SU-DHL-6 (cell line): ENCODE data around the gene PODN.
A peak's percentile ranks its signal among the peaks of the same experiment; 100 is the strongest.

Experiments used
- H2AFZ ChIP-seq: fragments of 200-600 bp; sonication (generic); 2 replicates; pipeline ENCODE4 v1.6.1; 2014; ENCODE audit warnings: low read depth, mild to moderate bottlenecking, moderate library complexity, mixed read lengths, antibody characterized with exemption, low read length; ENCODE audit not compliant: severe bottlenecking
- H3F3A ChIP-seq: fragments of 200-600 bp; shearing (Covaris generic); 2 replicates; pipeline ENCODE4 v1.6.0; 2016; ENCODE audit warnings: antibody characterized with exemption, mild to moderate bottlenecking; ENCODE audit not compliant: insufficient read depth
- H3K27ac ChIP-seq: fragments of 200-600 bp; sonication (generic); 2 replicates; pipeline ENCODE4 v1.5.1; 2016; ENCODE audit warnings: low read depth, mild to moderate bottlenecking, low read length, moderate library complexity, mixed read lengths
- H3K27me3 ChIP-seq: fragments of 200-600 bp; sonication (generic), shearing (Covaris generic); 2 replicates; pipeline ENCODE4 v1.6.0; 2014; ENCODE audit warnings: mild to moderate bottlenecking, low read length
- H3K36me3 ChIP-seq: fragments of 200-600 bp; sonication (generic); 2 replicates; pipeline ENCODE4 v1.6.1; 2014; ENCODE audit warnings: mild to moderate bottlenecking, low read length, mixed read lengths
- H3K4me2 ChIP-seq: fragments of 300-600, 200-600 bp; shearing (Covaris generic), sonication (generic); 2 replicates; pipeline ENCODE4 v1.6.0; 2014; ENCODE audit warnings: low read length, low read depth, mild to moderate bottlenecking; ENCODE audit not compliant: poor library complexity, severe bottlenecking
- H3K4me3 ChIP-seq: fragments of 200-600 bp; sonication (generic); 2 replicates; pipeline ENCODE4 v1.5.1; 2014; ENCODE audit warnings: antibody characterized with exemption, low read length, mild to moderate bottlenecking, mixed read lengths; ENCODE audit not compliant: insufficient read depth, poor library complexity, severe bottlenecking
- H3K79me2 ChIP-seq: fragments of 200-600 bp; sonication (generic); 2 replicates; pipeline ENCODE4 v1.6.1; 2014; ENCODE audit warnings: mild to moderate bottlenecking, low read length, moderate library complexity; ENCODE audit not compliant: insufficient read depth
- H3K9ac ChIP-seq: fragments of 200-600 bp; sonication (generic); 2 replicates; pipeline ENCODE4 v1.7.0; 2014; ENCODE audit warnings: mild to moderate bottlenecking, low read length
- H3K9me2 ChIP-seq: fragments of 200-600 bp; sonication (generic); replicated peaks from 2 replicates; pipeline ENCODE4 v1.6.1; 2014; ENCODE audit warnings: low read length; ENCODE audit not compliant: insufficient read depth
- H3K9me3 ChIP-seq: fragments of 200-600 bp; sonication (generic); 2 replicates; pipeline ENCODE4 v1.6.1; 2014; ENCODE audit warnings: low read length, mixed read lengths; ENCODE audit not compliant: insufficient read depth
- H4K20me1 ChIP-seq: fragments of 200-600 bp; sonication (generic); 2 replicates; pipeline ENCODE4 v1.6.1; 2014; ENCODE audit warnings: low read depth, mild to moderate bottlenecking, antibody characterized with exemption, low read length, moderate library complexity, mixed read lengths
- EZH2phosphoT487 ChIP-seq: fragments of 200-600 bp; sonication (generic), shearing (Covaris generic); conservative IDR thresholded peaks from 2 replicates; pipeline ENCODE4 v1.6.1; 2018; ENCODE audit warnings: mild to moderate bottlenecking, antibody characterized with exemption, low read length, moderate library complexity, mixed read lengths
- TF ChIP-seq, protein P1 (sequence below): fragments of 200-600 bp; sonication (generic); IDR thresholded peaks from one replicate; pipeline ENCODE4 v1.5.1; 2017; ENCODE audit warnings: antibody characterized with exemption, mild to moderate bottlenecking, low read length, moderate library complexity; ENCODE audit not compliant: insufficient read depth, poor library complexity, severe bottlenecking

PODN gene

DNA sequence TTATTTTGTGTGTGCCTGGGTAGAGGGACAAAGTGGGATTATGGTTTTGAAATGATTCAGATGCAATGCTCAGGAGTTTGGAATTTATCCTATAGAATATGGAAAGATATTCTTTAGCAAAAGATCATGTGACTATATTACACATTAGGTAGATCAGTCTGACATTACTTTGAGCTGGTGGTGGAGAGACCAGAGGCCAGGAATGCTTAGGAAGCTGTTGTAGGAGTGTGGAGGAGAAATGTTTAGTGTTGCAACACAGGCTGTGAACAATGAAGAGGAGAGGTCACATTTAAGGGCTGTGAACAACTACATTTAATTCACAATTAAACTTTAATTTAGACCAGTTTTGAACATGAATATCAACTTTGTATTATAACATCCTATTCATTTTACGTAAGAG lies 45.3 kb upstream of the PODN start:
- H3F3A ChIP-seq = no peaks in the 10 kb centered on the region; the same call in 1 of the 2 replicates
- H3K79me2 ChIP-seq = peaks cover 37% of the 10 kb centered on the region
- no peaks in the 10 kb centered on the region for H4K20me1 ChIP-seq
- no peaks in the 10 kb centered on the region for H3K27me3 ChIP-seq
- no peaks in the 10 kb centered on the region for H3K9me3 ChIP-seq
- H3K27ac ChIP-seq = no peak overlapping the region
- peak overlapping the region; percentile 84 for H3K4me2 ChIP-seq
- peak overlapping the region; percentile 69; the same call in 1 of the 2 replicates for H3K9ac ChIP-seq
- H3K36me3 ChIP-seq = no peaks in the 10 kb centered on the region
- H3K4me3 ChIP-seq = no peak overlapping the region
- H2AFZ ChIP-seq = no peak overlapping the region
- no peak for TF ChIP-seq EZH2phosphoT487
- TF ChIP-seq, protein P1, sequence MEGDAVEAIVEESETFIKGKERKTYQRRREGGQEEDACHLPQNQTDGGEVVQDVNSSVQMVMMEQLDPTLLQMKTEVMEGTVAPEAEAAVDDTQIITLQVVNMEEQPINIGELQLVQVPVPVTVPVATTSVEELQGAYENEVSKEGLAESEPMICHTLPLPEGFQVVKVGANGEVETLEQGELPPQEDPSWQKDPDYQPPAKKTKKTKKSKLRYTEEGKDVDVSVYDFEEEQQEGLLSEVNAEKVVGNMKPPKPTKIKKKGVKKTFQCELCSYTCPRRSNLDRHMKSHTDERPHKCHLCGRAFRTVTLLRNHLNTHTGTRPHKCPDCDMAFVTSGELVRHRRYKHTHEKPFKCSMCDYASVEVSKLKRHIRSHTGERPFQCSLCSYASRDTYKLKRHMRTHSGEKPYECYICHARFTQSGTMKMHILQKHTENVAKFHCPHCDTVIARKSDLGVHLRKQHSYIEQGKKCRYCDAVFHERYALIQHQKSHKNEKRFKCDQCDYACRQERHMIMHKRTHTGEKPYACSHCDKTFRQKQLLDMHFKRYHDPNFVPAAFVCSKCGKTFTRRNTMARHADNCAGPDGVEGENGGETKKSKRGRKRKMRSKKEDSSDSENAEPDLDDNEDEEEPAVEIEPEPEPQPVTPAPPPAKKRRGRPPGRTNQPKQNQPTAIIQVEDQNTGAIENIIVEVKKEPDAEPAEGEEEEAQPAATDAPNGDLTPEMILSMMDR = no peak
- H3K9me2 ChIP-seq = no peaks in the 10 kb centered on the region

DNA sequence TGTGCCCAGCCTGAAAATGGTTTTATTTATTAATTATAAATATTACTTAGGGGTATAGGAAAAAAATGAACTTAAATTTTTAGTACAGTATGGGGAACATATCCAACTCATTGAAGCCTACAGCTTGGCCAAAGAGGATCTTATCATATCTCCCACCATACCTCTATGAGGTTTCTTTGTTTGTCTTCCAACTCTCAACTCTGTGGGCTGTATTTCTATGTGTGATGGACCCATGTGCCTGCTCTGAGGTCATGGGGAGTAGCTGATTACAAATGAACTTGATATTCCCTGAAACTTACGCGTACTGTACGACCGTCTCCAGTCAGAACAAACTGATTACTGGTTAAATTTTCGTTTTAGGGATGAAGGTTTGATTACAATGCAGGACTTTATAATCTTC lies 41.4 kb upstream of the PODN start:
- Histone ChIP-seq H3K27ac (no peak overlapping the region), H3K9ac (no peak overlapping the region), H4K20me1 (no peaks in the 10 kb centered on the region), H3K4me3 (no peak overlapping the region), H3K36me3 (no peaks in the 10 kb centered on the region), H2AFZ (no peak overlapping the region), H3K4me2 (no peak overlapping the region), H3K9me2 (no peaks in the 10 kb centered on the region), H3K79me2 (peaks cover 52% of the 10 kb centered on the region), H3K27me3 (no peaks in the 10 kb centered on the region), H3K9me3 (no peaks in the 10 kb centered on the region), H3F3A (no peaks in the 10 kb centered on the region; the same call in 1 of the 2 replicates)
- no peak for TF ChIP-seq EZH2phosphoT487
- TF ChIP-seq, protein P1 = no peak

GRCh38 chr1:53022179-53022578 lies 39.8 kb upstream of the PODN start:
- H3K9me2 ChIP-seq = no peaks in the 10 kb centered on the region
- no peak overlapping the region for H3K4me2 ChIP-seq
- H3K9ac ChIP-seq = no peak overlapping the region
- H4K20me1 ChIP-seq = no peaks in the 10 kb centered on the region
- no peaks in the 10 kb centered on the region for H3K36me3 ChIP-seq
- TF ChIP-seq EZH2phosphoT487 = no peak
- no peak overlapping the region for H2AFZ ChIP-seq
- H3K79me2 ChIP-seq = peaks cover 42% of the 10 kb centered on the region
- no peak overlapping the region for H3K27ac ChIP-seq
- no peaks in the 10 kb centered on the region for H3K9me3 ChIP-seq
- H3F3A ChIP-seq = no peaks in the 10 kb centered on the region
- no peak overlapping the region for H3K4me3 ChIP-seq
- H3K27me3 ChIP-seq = no peaks in the 10 kb centered on the region

- Histone ChIP-seq H3K27ac (no peak overlapping the region), H3K4me3 (no peak overlapping the region), H3K79me2 (peaks cover 40% of the 10 kb centered on the region), H3K36me3 (no peaks in the 10 kb centered on the region), H3K9ac (no peak overlapping the region), H3K9me3 (no peaks in the 10 kb centered on the region), H3K9me2 (no peaks in the 10 kb centered on the region), H3F3A (no peaks in the 10 kb centered on the region), H4K20me1 (no peaks in the 10 kb centered on the region), H2AFZ (no peak overlapping the region), H3K4me2 (no peak overlapping the region), H3K27me3 (no peaks in the 10 kb centered on the region)
- TF ChIP-seq, protein P1 = no peak
- TF ChIP-seq EZH2phosphoT487 = no peak
Observed at GRCh38 chr1:53023546-53023945, 38.5 kb upstream of the PODN start.
